K562 treated with DMSO at 1 percent for 4 hours (cell line): ENCODE measurements around the gene S100A7A. TPM values are rescaled to one million over a fixed set of nuclear protein-coding genes. Genes with fewer than 3 reads are reported as not detected.

Experiments
- total RNA-seq: library from RNA; unstranded; fragments of 300-600 nt; gene quantifications from 2 replicates; pipeline ENCODE4 v1.2.3, GENCODE V29; 2022; ENCODE audit not compliant: insufficient read depth

S100A7A gene
- total RNA-seq = not detected in 2 replicates

DNA sequence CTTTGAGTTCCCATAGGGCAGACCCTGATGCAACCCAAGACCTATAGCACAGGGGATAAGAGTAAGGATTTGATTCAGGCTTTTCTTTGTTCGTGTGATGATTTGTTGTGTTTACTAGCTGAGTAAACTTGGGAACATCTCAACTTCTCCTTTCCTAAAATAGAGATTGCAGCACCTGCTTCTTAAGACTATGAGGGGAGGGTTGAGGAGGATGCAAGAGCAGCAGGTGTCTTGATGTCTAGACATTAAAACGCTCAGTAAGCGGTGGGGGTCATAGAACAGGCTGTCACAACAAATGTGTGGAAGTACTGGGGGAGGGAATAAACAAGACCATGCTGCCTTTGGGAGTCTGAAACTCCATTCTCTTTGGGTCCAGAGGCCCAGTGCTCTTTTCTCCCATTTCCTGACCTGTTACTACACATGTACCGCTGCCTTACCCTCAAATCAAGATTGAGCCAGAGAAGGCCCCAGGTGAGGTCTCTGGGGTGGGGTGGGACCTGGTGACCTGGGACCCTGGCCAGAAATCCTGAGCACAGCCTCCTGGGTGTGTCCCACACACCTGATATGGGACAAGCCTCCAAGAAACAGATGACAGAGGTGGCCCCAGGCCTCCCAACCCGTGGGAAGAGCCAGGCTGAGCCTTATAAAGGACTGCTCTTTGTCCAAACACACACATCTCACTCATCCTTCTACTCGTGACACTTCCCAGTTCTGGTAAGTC lies at the start of gene S100A7A:
TSS of gene S100A7A (plus strand) at position 671 of the 721 bp plus-strand sequence. CDS start 1,563 bp downstream, outside the sequence.

DNA sequence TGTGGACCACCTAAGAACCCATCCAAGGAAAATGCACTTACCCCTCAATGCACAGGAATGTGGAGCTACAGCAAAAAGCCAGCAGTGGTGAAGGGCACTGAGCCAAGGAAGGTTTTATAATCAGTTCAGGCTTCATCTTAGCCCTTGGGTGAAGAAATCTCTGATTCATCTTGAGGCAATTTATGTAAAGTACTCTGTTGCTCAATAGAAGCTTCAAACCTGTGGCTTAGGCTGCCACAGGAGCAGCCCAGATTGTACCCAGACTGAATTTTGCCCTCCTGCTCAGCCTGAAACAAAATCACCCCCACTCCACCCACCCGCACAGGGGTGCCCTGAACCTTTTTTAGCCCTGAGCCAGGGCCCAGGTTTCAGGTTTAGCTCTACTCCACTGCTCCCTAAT lies 40.8 kb upstream of the S100A7A start, which contains the start of gene S100A12:
TSS of gene S100A12 (minus strand) at position 111 of the 400 bp plus-strand sequence. CDS start 1,029 bp downstream, outside the sequence.

DNA sequence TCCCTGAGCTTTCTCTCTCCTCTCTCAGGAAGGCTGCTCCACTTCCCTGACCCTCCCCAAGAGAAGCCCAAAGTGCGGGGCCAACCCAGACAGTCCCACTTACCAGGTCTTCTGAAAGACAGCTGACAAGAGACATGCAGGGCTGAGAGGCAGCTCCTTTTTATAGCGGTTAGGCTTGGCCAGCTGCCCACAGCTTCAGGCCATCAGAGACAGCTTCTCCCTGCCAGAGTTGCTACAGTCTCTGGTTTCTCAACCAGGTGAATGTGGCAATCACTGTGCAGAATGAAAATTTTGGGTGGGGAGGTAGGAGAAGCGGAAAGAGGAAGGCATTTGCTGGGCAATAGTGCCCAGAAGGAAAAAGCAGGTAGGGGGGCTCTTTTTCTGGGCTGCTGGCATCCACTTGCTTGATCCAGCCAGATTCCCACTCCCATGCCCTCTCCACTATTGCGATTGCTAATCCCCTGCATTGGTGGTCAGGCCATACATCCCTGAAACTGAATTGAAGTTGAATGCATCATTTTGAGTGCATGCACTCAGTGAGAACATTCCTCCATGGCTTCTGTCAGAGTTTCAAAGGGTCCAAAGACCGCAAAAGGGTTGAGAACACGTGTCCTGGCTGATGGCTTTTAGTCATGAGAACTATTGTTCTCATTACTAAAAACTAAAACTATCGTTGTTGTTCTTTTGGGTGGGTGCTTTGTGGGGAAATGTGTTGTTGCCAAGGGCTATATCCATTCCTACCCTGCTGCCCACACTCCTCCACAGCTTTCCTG lies 25.2 kb upstream of the S100A7A start, which contains the start of gene S100A8:
TSS of gene S100A8 (minus strand) at position 136 of the 773 bp plus-strand sequence. CDS start 538 bp downstream, outside the sequence.

DNA sequence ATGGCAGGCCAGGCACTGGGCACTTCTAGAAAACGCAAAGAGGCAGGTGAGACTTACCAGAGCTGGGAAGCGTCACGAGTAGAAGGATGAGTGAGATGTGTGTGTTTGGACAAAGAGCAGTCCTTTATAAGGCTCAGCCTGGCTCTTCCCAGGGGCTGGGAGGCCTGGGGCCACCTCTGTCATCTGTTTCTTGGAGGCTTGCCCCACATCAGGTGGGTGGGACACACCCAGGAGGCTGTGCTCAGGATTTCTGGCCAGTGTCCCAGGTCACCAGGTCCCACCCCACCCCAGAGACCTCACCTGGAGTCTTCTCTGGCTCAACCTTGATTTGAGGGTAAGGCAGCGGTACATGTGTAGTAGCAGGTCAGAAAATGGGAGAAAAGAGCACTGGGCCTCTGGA lies 44.2 kb downstream of the S100A7A start, which contains the start of gene S100A7:
TSS of gene S100A7 (minus strand) at position 101 of the 400 bp plus-strand sequence. CDS start 1,638 bp downstream, outside the sequence.

Other genes starting within 250 kb of the S100A7A start
- gene LELP1, start 213.1 kb upstream of the S100A7A start, total RNA-seq = not detected in 2 replicates
- gene PRR9, start 198.9 kb upstream of the S100A7A start, total RNA-seq = 1.4 and 1.7 TPM in 2 replicates
- not detected in 2 replicates for gene LORICRIN, start 156.8 kb upstream of the S100A7A start, total RNA-seq
- 1.4 and 1.9 TPM in 2 replicates for gene PGLYRP3, start 103.6 kb upstream of the S100A7A start, total RNA-seq
- gene PGLYRP4, start 67.7 kb upstream of the S100A7A start, total RNA-seq = 2.2 and 2.3 TPM in 2 replicates
- gene S100A9, start 58.7 kb upstream of the S100A7A start, total RNA-seq = not detected in 2 replicates
- not detected in 2 replicates for gene S100A12, start 40.9 kb upstream of the S100A7A start, total RNA-seq
- gene S100A8, start 25.4 kb upstream of the S100A7A start, total RNA-seq = not detected in 2 replicates
- gene S100A7, start 44.1 kb downstream of the S100A7A start, total RNA-seq = not detected in 2 replicates
- gene S100A6, start 119.5 kb downstream of the S100A7A start, total RNA-seq = 23.2 and 29.1 TPM in 2 replicates
- not detected in 2 replicates for gene S100A5, start 124.4 kb downstream of the S100A7A start, total RNA-seq
- 12.2 and 17.9 TPM in 2 replicates for gene S100A4, start 129.3 kb downstream of the S100A7A start, total RNA-seq
- gene S100A3, start 132.7 kb downstream of the S100A7A start, total RNA-seq = not detected in 2 replicates
- gene S100A2, start 149.3 kb downstream of the S100A7A start, total RNA-seq = not detected in 2 replicates
- gene S100A16, start 196.6 kb downstream of the S100A7A start, total RNA-seq = 5.0 and 5.1 TPM in 2 replicates
- gene S100A14, start 199.8 kb downstream of the S100A7A start, total RNA-seq = not detected in 2 replicates
- 134 and 148 TPM in 2 replicates for gene S100A13, start 211.0 kb downstream of the S100A7A start, total RNA-seq
- 74.1 and 76.0 TPM in 2 replicates for gene S100A1, start 211.9 kb downstream of the S100A7A start, total RNA-seq
- 46.5 and 61.4 TPM in 2 replicates for gene CHTOP, start 217.5 kb downstream of the S100A7A start, total RNA-seq
- gene SNAPIN, start 242.2 kb downstream of the S100A7A start, total RNA-seq = 24.9 and 30.9 TPM in 2 replicates